Measurements from ENCODE around the gene GLB1L.
"Not testable (repeated sequence)": the region's sequence is repeated elsewhere in the genome, so short reads cannot be mapped to it uniquely, and the experiment has no call there.

GLB1L gene

GRCh38 chr2:219210886-219211362 lies 34.3 kb downstream of the GLB1L start:
- no peak for ATAC-seq
- peaks cover 34% of the 10 kb centered on the region for H3K36me3 Mint-ChIP-seq
- H3K9me3 Mint-ChIP-seq = no peaks in the 10 kb centered on the region
- H3K27me3 Mint-ChIP-seq = no peaks in the 10 kb centered on the region
- H3K4me3 Mint-ChIP-seq = no peak overlapping the region
- H3K27ac Mint-ChIP-seq = no peak overlapping the region
- peaks cover 16% of the 10 kb centered on the region for H3K4me1 Mint-ChIP-seq

GRCh38 chr2:219210196-219210885 lies 34.9 kb downstream of the GLB1L start:
- no peak for ATAC-seq
- Mint-ChIP-seq H3K36me3 (peaks cover 32% of the 10 kb centered on the region), H3K27me3 (no peaks in the 10 kb centered on the region), H3K27ac (peak overlapping the region; percentile 40), H3K9me3 (no peaks in the 10 kb centered on the region), H3K4me1 (peaks cover 14% of the 10 kb centered on the region), H3K4me3 (no peak overlapping the region)

- Mint-ChIP-seq H3K27ac (peak overlapping the region; percentile 40), H3K27me3 (no peaks in the 10 kb centered on the region), H3K4me3 (no peak overlapping the region), H3K9me3 (no peaks in the 10 kb centered on the region), H3K4me1 (peaks cover 14% of the 10 kb centered on the region), H3K36me3 (peaks cover 27% of the 10 kb centered on the region)
- ATAC-seq = no peak
Observed at GRCh38 chr2:219209236-219210195, 35.7 kb downstream of the GLB1L start.

GRCh38 chr2:219207884-219208740 lies 37.1 kb downstream of the GLB1L start:
- H3K4me1 Mint-ChIP-seq = peaks cover 14% of the 10 kb centered on the region
- peaks cover 15% of the 10 kb centered on the region for H3K36me3 Mint-ChIP-seq
- no peaks in the 10 kb centered on the region for H3K27me3 Mint-ChIP-seq
- H3K9me3 Mint-ChIP-seq = no peaks in the 10 kb centered on the region
- H3K27ac Mint-ChIP-seq = peak overlapping the region; percentile 41
- ATAC-seq = no peak
- H3K4me3 Mint-ChIP-seq = peak overlapping the region; percentile 55

GRCh38 chr2:219207134-219207883 lies 37.9 kb downstream of the GLB1L start:
- H3K27me3 Mint-ChIP-seq = no peaks in the 10 kb centered on the region
- ATAC-seq = no peak
- H3K36me3 Mint-ChIP-seq = peaks cover 13% of the 10 kb centered on the region
- H3K4me1 Mint-ChIP-seq = peaks cover 14% of the 10 kb centered on the region
- H3K4me3 Mint-ChIP-seq = peak overlapping the region; percentile 80
- peak overlapping the region; percentile 81 for H3K27ac Mint-ChIP-seq
- no peaks in the 10 kb centered on the region for H3K9me3 Mint-ChIP-seq

- peaks cover 13% of the 10 kb centered on the region for H3K36me3 Mint-ChIP-seq
- H3K4me1 Mint-ChIP-seq = peaks cover 14% of the 10 kb centered on the region
- no peaks in the 10 kb centered on the region for H3K9me3 Mint-ChIP-seq
- peak within 1 kb of the TSS; percentile 81 for H3K27ac Mint-ChIP-seq
- ATAC-seq = peak; percentile 99
- H3K4me3 Mint-ChIP-seq = peak within 1 kb of the TSS; percentile 80
- no peaks in the 10 kb centered on the region for H3K27me3 Mint-ChIP-seq
Observed at GRCh38 chr2:219206328-219207133, 38.7 kb downstream of the GLB1L start, which contains the start of gene ZFAND2B. TSS of gene ZFAND2B (plus strand) at chr2:219206782. CDS start at chr2:219206988, 206 bp downstream.

GRCh38 chr2:219205981-219206327 lies 39.3 kb downstream of the GLB1L start:
- H3K27ac Mint-ChIP-seq = peak overlapping the region; percentile 81
- peaks cover 13% of the 10 kb centered on the region for H3K36me3 Mint-ChIP-seq
- H3K4me3 Mint-ChIP-seq = peak overlapping the region; percentile 80
- H3K4me1 Mint-ChIP-seq = peaks cover 14% of the 10 kb centered on the region
- no peaks in the 10 kb centered on the region for H3K9me3 Mint-ChIP-seq
- H3K27me3 Mint-ChIP-seq = no peaks in the 10 kb centered on the region
- no peak for ATAC-seq

- Mint-ChIP-seq H3K9me3 (no peaks in the 10 kb centered on the region), H3K36me3 (peaks cover 10% of the 10 kb centered on the region), H3K4me1 (peaks cover 14% of the 10 kb centered on the region), H3K4me3 (peak overlapping the region; percentile 36), H3K27ac (peak overlapping the region; percentile 81), H3K27me3 (no peaks in the 10 kb centered on the region)
- no peak for ATAC-seq
Observed at GRCh38 chr2:219205165-219205538, 40.1 kb downstream of the GLB1L start.

GRCh38 chr2:219204425-219205164 lies 40.6 kb downstream of the GLB1L start:
- no peak for ATAC-seq
- H3K27ac Mint-ChIP-seq = no peak overlapping the region
- H3K36me3 Mint-ChIP-seq = peaks cover 6% of the 10 kb centered on the region
- peaks cover 3% of the 10 kb centered on the region for H3K27me3 Mint-ChIP-seq
- peaks cover 14% of the 10 kb centered on the region for H3K4me1 Mint-ChIP-seq
- H3K4me3 Mint-ChIP-seq = no peak overlapping the region
- H3K9me3 Mint-ChIP-seq = no peaks in the 10 kb centered on the region

- peaks cover 13% of the 10 kb centered on the region for H3K27me3 Mint-ChIP-seq
- not testable (repeated sequence) for H3K9me3 Mint-ChIP-seq, H3K36me3 Mint-ChIP-seq, ATAC-seq, H3K4me1 Mint-ChIP-seq, H3K4me3 Mint-ChIP-seq, H3K27ac Mint-ChIP-seq
Observed at GRCh38 chr2:219201331-219201730, 43.9 kb downstream of the GLB1L start.

GRCh38 chr2:219200502-219201326 lies 44.5 kb downstream of the GLB1L start:
- not testable (repeated sequence) for H3K9me3 Mint-ChIP-seq, H3K4me3 Mint-ChIP-seq, ATAC-seq, H3K4me1 Mint-ChIP-seq, H3K27ac Mint-ChIP-seq, H3K36me3 Mint-ChIP-seq
- peaks cover 13% of the 10 kb centered on the region for H3K27me3 Mint-ChIP-seq

- H3K9me3 Mint-ChIP-seq = no peaks in the 10 kb centered on the region
- no peak overlapping the region for H3K4me3 Mint-ChIP-seq
- no peak overlapping the region for H3K27ac Mint-ChIP-seq
- ATAC-seq = no peak
- H3K36me3 Mint-ChIP-seq = no peaks in the 10 kb centered on the region
- no peaks in the 10 kb centered on the region for H3K4me1 Mint-ChIP-seq
- peaks cover 13% of the 10 kb centered on the region for H3K27me3 Mint-ChIP-seq
Observed at GRCh38 chr2:219199470-219200211, 45.6 kb downstream of the GLB1L start.
